Embryonic facial prominence (tissue), 1 donor: ENCODE results near the gene IL17B.
"Not testable (repeated sequence)": the region's sequence is repeated elsewhere in the genome, so short reads cannot be mapped to it uniquely, and the experiment has no call there.

Source experiments
- DNase-seq: peaks from one replicate; pipeline ENCODE4 v3.0.0-alpha.2; 2016; ENCODE audit errors: extremely low spot score

The IL17B gene

GRCh38 chr5:149400304-149400703 lies 21.2 kb upstream of the IL17B start:
- DNase-seq = no peak

GRCh38 chr5:149399775-149400174 lies 20.7 kb upstream of the IL17B start:
- DNase-seq = no peak

GRCh38 chr5:149398747-149399266 lies 19.7 kb upstream of the IL17B start:
- DNase-seq = not testable (repeated sequence)

GRCh38 chr5:149397530-149397929 lies 18.4 kb upstream of the IL17B start:
- DNase-seq = no peak

- DNase-seq = not testable (repeated sequence)
These were observed 15.9 kb upstream of the IL17B start for GRCh38 chr5:149394996-149395395.

- DNase-seq = no peak
These were observed 13.6 kb upstream of the IL17B start for GRCh38 chr5:149392718-149393117.

- DNase-seq = no peak
These were observed 12.4 kb upstream of the IL17B start for GRCh38 chr5:149391524-149391923.

- not testable (repeated sequence) for DNase-seq
These were observed 12.0 kb upstream of the IL17B start for GRCh38 chr5:149391076-149391475.

GRCh38 chr5:149389552-149390495 lies 10.7 kb upstream of the IL17B start:
- no peak for DNase-seq

- DNase-seq = no peak
These were observed 9.6 kb upstream of the IL17B start for GRCh38 chr5:149388498-149389190.

GRCh38 chr5:149387982-149388381 lies 8.9 kb upstream of the IL17B start:
- no peak for DNase-seq

- no peak for DNase-seq
These were observed 8.1 kb upstream of the IL17B start for GRCh38 chr5:149387081-149387631.

GRCh38 chr5:149386166-149386565 lies 7.1 kb upstream of the IL17B start:
- DNase-seq = no peak

GRCh38 chr5:149383399-149383798 lies 4.3 kb upstream of the IL17B start:
- DNase-seq = no peak

GRCh38 chr5:149382517-149383220 lies 3.6 kb upstream of the IL17B start:
- DNase-seq = no peak

- DNase-seq = peak; percentile 40
These were observed 2.9 kb upstream of the IL17B start for GRCh38 chr5:149381986-149382338.

GRCh38 chr5:149381261-149381985 lies 2.3 kb upstream of the IL17B start:
- no peak for DNase-seq

- no peak for DNase-seq
These were observed 1.5 kb upstream of the IL17B start for GRCh38 chr5:149380466-149381121.

- no peak for DNase-seq
These were observed 804 bp upstream of the IL17B start for GRCh38 chr5:149379818-149380374.

- DNase-seq = no peak
These were observed 761 bp downstream of the IL17B start for GRCh38 chr5:149378241-149378820.
